Measurements from ENCODE around the gene CRYZL1.

Gene CRYZL1

DNA sequence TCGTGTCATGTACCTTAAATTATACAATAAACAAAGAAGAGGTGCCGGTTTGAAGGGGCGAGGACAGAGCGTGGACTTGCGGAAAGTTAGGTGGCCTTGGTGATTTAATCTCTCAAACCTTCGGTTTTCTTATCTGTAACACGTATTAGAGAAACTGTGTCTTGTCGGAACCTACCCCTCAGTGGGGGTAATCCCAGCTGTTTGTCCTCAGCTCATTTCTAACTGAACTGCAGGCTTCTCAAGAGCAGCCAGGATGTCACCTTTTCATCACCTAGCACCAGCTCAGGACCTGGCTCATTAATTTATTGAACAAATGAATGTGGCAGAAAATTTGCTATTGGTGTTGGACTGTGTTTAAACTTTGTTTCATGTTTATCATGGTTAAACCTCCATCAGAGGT lies 31.9 kb upstream of the CRYZL1 start:
- Histone ChIP-seq H3K27ac (no peak overlapping the region), H3K4me3 (no peak overlapping the region)
- DNase-seq (ENCODE audit: low spot score), result no peak
- TF ChIP-seq, protein P1, sequence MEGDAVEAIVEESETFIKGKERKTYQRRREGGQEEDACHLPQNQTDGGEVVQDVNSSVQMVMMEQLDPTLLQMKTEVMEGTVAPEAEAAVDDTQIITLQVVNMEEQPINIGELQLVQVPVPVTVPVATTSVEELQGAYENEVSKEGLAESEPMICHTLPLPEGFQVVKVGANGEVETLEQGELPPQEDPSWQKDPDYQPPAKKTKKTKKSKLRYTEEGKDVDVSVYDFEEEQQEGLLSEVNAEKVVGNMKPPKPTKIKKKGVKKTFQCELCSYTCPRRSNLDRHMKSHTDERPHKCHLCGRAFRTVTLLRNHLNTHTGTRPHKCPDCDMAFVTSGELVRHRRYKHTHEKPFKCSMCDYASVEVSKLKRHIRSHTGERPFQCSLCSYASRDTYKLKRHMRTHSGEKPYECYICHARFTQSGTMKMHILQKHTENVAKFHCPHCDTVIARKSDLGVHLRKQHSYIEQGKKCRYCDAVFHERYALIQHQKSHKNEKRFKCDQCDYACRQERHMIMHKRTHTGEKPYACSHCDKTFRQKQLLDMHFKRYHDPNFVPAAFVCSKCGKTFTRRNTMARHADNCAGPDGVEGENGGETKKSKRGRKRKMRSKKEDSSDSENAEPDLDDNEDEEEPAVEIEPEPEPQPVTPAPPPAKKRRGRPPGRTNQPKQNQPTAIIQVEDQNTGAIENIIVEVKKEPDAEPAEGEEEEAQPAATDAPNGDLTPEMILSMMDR (IDR thresholded peaks at IDR 0.05), result no peak

DNA sequence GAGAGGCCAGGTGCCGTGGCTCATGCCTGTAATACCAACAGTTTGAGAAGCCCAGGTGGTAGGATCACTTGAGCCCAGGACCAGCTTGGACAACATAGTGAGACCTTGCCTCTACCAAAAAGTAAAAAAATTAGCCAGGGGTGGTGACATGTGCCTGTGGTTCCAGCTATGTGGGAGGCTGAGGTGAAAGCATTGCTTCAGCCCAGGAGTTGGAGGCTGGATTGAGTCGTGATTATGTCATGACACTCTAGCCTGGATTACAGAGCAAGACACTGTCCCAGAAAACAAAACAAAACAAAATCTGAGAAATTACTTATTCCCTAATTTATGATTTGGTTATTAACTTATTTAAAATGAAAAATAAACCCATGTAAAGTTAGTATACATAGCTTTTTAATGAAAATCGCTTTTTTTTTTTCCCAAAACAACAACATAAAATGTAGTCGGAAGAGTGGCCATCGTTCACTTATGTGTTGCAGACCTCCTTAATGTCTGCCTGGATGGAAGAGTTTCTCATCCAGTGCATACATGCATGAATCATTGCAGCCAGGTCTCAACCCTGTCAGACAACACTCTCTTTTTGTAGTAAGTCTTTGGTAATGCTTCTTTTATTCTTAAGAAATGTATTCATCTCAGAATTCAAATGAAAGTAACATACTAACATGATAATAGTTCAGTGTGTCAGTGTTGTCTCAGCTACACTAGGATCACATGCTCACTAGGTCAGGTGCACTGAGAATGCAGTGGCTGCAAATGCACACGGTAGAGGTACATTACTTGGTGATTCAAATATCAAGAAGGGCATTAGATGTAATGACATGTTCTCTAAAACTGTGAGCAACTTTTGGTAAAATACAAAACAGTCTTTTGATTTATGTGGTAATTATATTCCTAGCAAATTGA lies 28.8 kb upstream of the CRYZL1 start:
- Histone ChIP-seq H3K27ac (no peak overlapping the region), H3K4me3 (no peak overlapping the region)
- TF ChIP-seq, protein P1 (IDR thresholded peaks at IDR 0.05), result no peak
- DNase-seq (ENCODE audit: low spot score), result no peak

DNA sequence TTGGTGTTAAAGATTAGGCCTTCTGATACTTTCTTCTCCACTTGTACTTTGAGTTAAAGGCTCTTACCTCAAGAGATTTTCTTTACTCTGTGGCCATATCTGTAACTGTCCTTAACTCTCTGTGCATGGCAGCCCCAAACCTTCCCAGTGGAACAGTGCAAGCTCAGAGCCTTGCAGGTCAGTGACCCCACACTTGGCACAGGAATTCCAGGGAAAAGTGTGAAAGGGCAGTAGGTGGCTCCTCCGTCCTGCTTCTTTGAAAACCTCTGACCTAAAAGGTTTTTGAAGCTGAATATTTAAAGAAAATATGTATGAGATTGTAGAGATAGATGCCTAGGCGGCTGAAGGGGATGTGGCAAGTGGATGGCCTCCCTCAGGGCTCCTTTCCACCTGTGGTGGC lies 27.1 kb upstream of the CRYZL1 start:
- TF ChIP-seq, protein P1 (IDR thresholded peaks at IDR 0.05), result no peak
- no peak overlapping the region for H3K4me3 ChIP-seq
- DNase-seq (ENCODE audit: low spot score), result no peak
- H3K27ac ChIP-seq, result peak overlapping the region in 1 of 2 donors; percentile 5

- H3K27ac ChIP-seq, result peak overlapping the region in 1 of 2 donors; percentile 5
These were observed 26.6 kb upstream of the CRYZL1 start for GRCh38 chr21:33668180-33668579.

GRCh38 chr21:33667636-33668035 lies 26.1 kb upstream of the CRYZL1 start:
- Histone ChIP-seq H3K4me3 (no peak overlapping the region), H3K27ac (no peak overlapping the region)
- no peak for DNase-seq (ENCODE audit: low spot score)
- TF ChIP-seq, protein P1 (IDR thresholded peaks at IDR 0.05), result no peak

More at GRCh38 chr21:33668180-33668579, 26.6 kb upstream of the CRYZL1 start:
- H3K4me3 ChIP-seq, result no peak overlapping the region
- TF ChIP-seq, protein P1 (IDR thresholded peaks at IDR 0.05), result no peak
- no peak for DNase-seq (ENCODE audit: low spot score)

GRCh38 chr21:33666153-33666552 lies 24.6 kb upstream of the CRYZL1 start:
- DNase-seq (ENCODE audit: low spot score), result no peak
- no peak overlapping the region for H3K4me3 ChIP-seq
- TF ChIP-seq, protein P1 (IDR thresholded peaks at IDR 0.05), result no peak
- no peak overlapping the region for H3K27ac ChIP-seq

GRCh38 chr21:33664135-33664534 lies 22.6 kb upstream of the CRYZL1 start:
- no peak overlapping the region for H3K4me3 ChIP-seq
- no peak for DNase-seq (ENCODE audit: low spot score)
- TF ChIP-seq, protein P1 (IDR thresholded peaks at IDR 0.05), result no peak
- H3K27ac ChIP-seq, result no peak overlapping the region
